ENCODE measurements around the gene ZNF780B. TPM values are rescaled to one million over a fixed set of nuclear protein-coding genes. Genes with fewer than 3 reads are reported as not detected.
A peak's percentile ranks its signal among the peaks of the same experiment; 100 is the strongest.

Gene ZNF780B
- polyA plus RNA-seq, 1 donor from 2014 or later, result 28.8 TPM

DNA sequence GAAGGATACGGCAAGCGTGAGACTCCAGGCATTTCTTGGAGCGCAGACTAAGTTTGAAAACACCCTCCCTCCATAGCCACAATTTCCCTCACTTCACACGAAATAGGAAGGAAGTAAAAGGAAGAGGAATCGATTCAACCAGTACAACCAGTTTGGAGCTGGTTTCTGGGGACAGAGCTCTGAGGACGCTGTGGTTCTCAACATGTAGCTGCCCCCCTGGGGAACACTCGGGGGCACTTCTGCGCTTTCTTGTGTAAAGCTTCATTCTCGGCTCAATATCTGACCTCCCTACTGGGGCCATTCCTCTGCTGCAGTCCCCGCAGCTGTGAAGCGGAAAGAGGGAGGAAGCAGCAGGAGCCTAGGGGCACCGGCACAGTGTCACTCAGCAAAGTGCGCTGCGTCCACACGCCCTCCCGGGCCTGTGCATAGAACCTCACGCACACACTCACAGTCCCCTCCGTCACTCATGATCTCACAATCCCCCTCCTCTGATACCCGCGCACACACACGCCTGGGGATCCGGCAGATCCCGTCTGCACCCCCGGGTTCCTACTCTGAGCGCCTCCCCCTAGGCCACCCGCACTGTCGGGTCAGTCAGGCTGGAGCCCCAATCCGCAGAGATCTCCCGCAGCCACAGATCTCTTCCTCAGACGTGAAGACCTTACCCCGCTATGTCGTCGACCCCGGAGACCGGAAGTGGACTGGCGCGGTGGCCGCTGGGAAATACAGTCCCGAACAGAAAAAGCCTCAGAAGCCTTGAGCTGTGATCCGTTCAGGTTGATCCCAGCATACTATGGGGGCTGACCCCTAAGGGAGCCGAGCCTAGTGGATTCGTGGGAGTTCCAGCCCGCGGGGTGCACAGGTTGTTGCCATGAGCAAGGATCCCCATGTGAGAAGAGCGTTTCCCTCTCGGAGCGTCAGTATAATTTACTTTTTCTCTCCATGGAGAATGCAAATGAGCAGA is 34.5 kb upstream of the ZNF780B start, which contains the start of gene ZNF780A:
Gene ZNF780A (minus strand): TSS at position 703 of the 964 bp plus-strand sequence. CDS start 6,190 bp downstream, outside the sequence.
- Histone ChIP-seq H3K9ac (ENCODE audit: low read length) (peak within 1 kb of the TSS; percentile 87), H3K4me3 (ENCODE audit: low read length) (peak within 1 kb of the TSS; percentile 84), H4K20me1 (ENCODE audit: insufficient read depth) (no peaks in the 10 kb centered on the region), H3K36me3 (ENCODE audit: insufficient read depth, low read length) (no peaks in the 10 kb centered on the region), H3K27ac (ENCODE audit: low read length) (peak within 1 kb of the TSS; percentile 89), H3K79me2 (replicated peaks; ENCODE audit: insufficient read depth, low read length) (peaks cover 38% of the 10 kb centered on the region), H3K27me3 (ENCODE audit: insufficient read depth, low read depth, low read length) (no peaks in the 10 kb centered on the region), H3K9me3 (ENCODE audit: low read length) (no peaks in the 10 kb centered on the region), H3K9me2 (ENCODE audit: insufficient read depth, low read length) (no peaks in the 10 kb centered on the region), H2AFZ (ENCODE audit: low read depth, low read length) (peak within 1 kb of the TSS; percentile 94), H3K4me2 (ENCODE audit: low read length) (peak within 1 kb of the TSS; percentile 97), H3F3A (ENCODE audit: insufficient read depth, low read length, poor library complexity, severe bottlenecking) (no peaks in the 10 kb centered on the region)
- TF ChIP-seq, protein P1, sequence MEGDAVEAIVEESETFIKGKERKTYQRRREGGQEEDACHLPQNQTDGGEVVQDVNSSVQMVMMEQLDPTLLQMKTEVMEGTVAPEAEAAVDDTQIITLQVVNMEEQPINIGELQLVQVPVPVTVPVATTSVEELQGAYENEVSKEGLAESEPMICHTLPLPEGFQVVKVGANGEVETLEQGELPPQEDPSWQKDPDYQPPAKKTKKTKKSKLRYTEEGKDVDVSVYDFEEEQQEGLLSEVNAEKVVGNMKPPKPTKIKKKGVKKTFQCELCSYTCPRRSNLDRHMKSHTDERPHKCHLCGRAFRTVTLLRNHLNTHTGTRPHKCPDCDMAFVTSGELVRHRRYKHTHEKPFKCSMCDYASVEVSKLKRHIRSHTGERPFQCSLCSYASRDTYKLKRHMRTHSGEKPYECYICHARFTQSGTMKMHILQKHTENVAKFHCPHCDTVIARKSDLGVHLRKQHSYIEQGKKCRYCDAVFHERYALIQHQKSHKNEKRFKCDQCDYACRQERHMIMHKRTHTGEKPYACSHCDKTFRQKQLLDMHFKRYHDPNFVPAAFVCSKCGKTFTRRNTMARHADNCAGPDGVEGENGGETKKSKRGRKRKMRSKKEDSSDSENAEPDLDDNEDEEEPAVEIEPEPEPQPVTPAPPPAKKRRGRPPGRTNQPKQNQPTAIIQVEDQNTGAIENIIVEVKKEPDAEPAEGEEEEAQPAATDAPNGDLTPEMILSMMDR (IDR thresholded peaks at IDR 0.05; ENCODE audit: poor library complexity, severe bottlenecking), result no peak
- TF ChIP-seq EZH2 (IDR thresholded peaks at IDR 0.05; ENCODE audit: borderline replicate concordance, insufficient read depth, low read length, poor library complexity, severe bottlenecking) (no peak), SMC3 (conservative IDR thresholded peaks at IDR 0.05; ENCODE audit: poor library complexity) (peak; percentile 17), EP300 (conservative IDR thresholded peaks at IDR 0.05; ENCODE audit: poor library complexity, severe bottlenecking) (peak; percentile 38), TAF1 (IDR thresholded peaks at IDR 0.05; ENCODE audit: low read depth) (peak; percentile 37), POLR2AphosphoS5 (IDR thresholded peaks at IDR 0.05) (peak; percentile 73), MXI1 (conservative IDR thresholded peaks at IDR 0.05; ENCODE audit: poor library complexity, severe bottlenecking) (peak; percentile 70), RAD21 (conservative IDR thresholded peaks at IDR 0.05) (no peak)
- TF ChIP-seq, protein P2, sequence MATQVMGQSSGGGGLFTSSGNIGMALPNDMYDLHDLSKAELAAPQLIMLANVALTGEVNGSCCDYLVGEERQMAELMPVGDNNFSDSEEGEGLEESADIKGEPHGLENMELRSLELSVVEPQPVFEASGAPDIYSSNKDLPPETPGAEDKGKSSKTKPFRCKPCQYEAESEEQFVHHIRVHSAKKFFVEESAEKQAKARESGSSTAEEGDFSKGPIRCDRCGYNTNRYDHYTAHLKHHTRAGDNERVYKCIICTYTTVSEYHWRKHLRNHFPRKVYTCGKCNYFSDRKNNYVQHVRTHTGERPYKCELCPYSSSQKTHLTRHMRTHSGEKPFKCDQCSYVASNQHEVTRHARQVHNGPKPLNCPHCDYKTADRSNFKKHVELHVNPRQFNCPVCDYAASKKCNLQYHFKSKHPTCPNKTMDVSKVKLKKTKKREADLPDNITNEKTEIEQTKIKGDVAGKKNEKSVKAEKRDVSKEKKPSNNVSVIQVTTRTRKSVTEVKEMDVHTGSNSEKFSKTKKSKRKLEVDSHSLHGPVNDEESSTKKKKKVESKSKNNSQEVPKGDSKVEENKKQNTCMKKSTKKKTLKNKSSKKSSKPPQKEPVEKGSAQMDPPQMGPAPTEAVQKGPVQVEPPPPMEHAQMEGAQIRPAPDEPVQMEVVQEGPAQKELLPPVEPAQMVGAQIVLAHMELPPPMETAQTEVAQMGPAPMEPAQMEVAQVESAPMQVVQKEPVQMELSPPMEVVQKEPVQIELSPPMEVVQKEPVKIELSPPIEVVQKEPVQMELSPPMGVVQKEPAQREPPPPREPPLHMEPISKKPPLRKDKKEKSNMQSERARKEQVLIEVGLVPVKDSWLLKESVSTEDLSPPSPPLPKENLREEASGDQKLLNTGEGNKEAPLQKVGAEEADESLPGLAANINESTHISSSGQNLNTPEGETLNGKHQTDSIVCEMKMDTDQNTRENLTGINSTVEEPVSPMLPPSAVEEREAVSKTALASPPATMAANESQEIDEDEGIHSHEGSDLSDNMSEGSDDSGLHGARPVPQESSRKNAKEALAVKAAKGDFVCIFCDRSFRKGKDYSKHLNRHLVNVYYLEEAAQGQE (IDR thresholded peaks at IDR 0.05; ENCODE audit: borderline replicate concordance), result no peak

DNA sequence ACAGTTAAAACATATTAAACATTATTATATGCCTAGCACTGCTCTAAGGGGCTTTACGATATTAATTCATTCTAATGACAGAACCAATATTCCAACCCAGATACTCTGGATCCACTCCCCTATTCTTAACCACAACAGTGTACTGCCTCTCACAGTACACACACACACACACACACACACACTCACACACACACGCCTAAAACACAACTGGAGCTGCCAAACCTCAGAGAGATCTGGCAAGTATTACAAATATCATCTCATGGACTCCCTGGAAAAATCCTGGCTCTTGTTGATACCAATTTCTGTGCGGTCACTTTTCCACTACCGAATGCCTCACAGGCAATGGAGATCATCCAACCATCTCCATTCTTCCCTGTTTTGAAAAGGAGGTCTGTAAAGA is 33.4 kb upstream of the ZNF780B start:
- Histone ChIP-seq H3K27me3 (ENCODE audit: insufficient read depth, low read depth, low read length) (no peaks in the 10 kb centered on the region), H3F3A (ENCODE audit: insufficient read depth, low read length, poor library complexity, severe bottlenecking) (no peaks in the 10 kb centered on the region), H4K20me1 (ENCODE audit: insufficient read depth) (no peaks in the 10 kb centered on the region), H3K79me2 (replicated peaks; ENCODE audit: insufficient read depth, low read length) (peaks cover 38% of the 10 kb centered on the region), H3K27ac (ENCODE audit: low read length) (peak overlapping the region; percentile 89), H3K9ac (ENCODE audit: low read length) (peak overlapping the region; percentile 87), H2AFZ (ENCODE audit: low read depth, low read length) (no peak overlapping the region), H3K4me3 (ENCODE audit: low read length) (peak overlapping the region; percentile 84), H3K4me2 (ENCODE audit: low read length) (peak overlapping the region; percentile 97), H3K9me2 (ENCODE audit: insufficient read depth, low read length) (no peaks in the 10 kb centered on the region), H3K36me3 (ENCODE audit: insufficient read depth, low read length) (no peaks in the 10 kb centered on the region), H3K9me3 (ENCODE audit: low read length) (no peaks in the 10 kb centered on the region)
- TF ChIP-seq POLR2AphosphoS5 (IDR thresholded peaks at IDR 0.05), result no peak
- TF ChIP-seq, protein P2 (IDR thresholded peaks at IDR 0.05; ENCODE audit: borderline replicate concordance), result no peak
- TF ChIP-seq EP300 (conservative IDR thresholded peaks at IDR 0.05; ENCODE audit: poor library complexity, severe bottlenecking), result no peak
- no peak for TF ChIP-seq MXI1 (conservative IDR thresholded peaks at IDR 0.05; ENCODE audit: poor library complexity, severe bottlenecking)
- no peak for TF ChIP-seq SMC3 (conservative IDR thresholded peaks at IDR 0.05; ENCODE audit: poor library complexity)
- no peak for TF ChIP-seq TAF1 (IDR thresholded peaks at IDR 0.05; ENCODE audit: low read depth)
- no peak for TF ChIP-seq EZH2 (IDR thresholded peaks at IDR 0.05; ENCODE audit: borderline replicate concordance, insufficient read depth, low read length, poor library complexity, severe bottlenecking)
- TF ChIP-seq, protein P1 (IDR thresholded peaks at IDR 0.05; ENCODE audit: poor library complexity, severe bottlenecking), result no peak
- no peak for TF ChIP-seq RAD21 (conservative IDR thresholded peaks at IDR 0.05)
